Neuron (in vitro differentiated cells): ENCODE results near the gene LRP6.
"Not testable (repeated sequence)": the region's sequence is repeated elsewhere in the genome, so short reads cannot be mapped to it uniquely, and the experiment has no call there.

Source experiments
- H2AFZ ChIP-seq: one replicate; pipeline ENCODE4 v1.6.1; 2013; ENCODE audit warnings: low read depth, mild to moderate bottlenecking, inconsistent platforms, low read length, moderate library complexity
- H3K27me3 ChIP-seq: one replicate; pipeline ENCODE4 v1.6.1; 2013; ENCODE audit warnings: low read length; ENCODE audit not compliant: insufficient read depth
- H3K36me3 ChIP-seq: one replicate; pipeline ENCODE4 v1.6.1; 2013; ENCODE audit warnings: low read length; ENCODE audit not compliant: insufficient read depth
- H3K4me1 ChIP-seq: one replicate; pipeline ENCODE4 v1.6.1; 2013; ENCODE audit warnings: low read length; ENCODE audit not compliant: insufficient read depth
- H3K4me3 ChIP-seq: 2 replicates; pipeline ENCODE4 v1.5.1; 2013; ENCODE audit warnings: mild to moderate bottlenecking, low read length, moderate library complexity
- H3K9me3 ChIP-seq: one replicate; pipeline ENCODE4 v1.6.1; 2013; ENCODE audit warnings: low read length

LRP6 gene

DNA sequence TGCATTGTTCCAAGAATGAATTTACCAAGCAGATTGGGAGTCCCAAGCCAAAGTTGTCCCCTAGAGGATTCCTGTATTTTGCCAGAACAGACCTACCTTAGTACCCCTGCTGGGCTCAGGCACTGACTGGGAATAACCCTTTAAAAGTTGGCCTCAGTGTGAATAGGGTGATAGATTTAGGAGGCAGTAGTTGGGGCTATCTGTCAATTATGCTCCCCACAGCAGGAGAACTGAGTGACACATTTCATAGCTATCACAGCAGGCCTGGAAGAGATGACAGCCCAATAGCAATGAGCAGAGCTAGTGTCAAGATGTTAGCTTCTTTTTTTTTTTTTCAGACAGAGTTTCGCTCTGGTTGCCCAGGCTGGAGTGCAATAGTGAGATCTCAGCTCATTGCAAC lies 14.3 kb upstream of the LRP6 start:
- Histone ChIP-seq H3K9me3 (peaks cover 2% of the 10 kb centered on the region), H3K4me3 (no peak overlapping the region), H3K4me1 (peaks cover 23% of the 10 kb centered on the region), H2AFZ (no peak overlapping the region), H3K36me3 (no peaks in the 10 kb centered on the region), H3K27me3 (no peaks in the 10 kb centered on the region)

DNA sequence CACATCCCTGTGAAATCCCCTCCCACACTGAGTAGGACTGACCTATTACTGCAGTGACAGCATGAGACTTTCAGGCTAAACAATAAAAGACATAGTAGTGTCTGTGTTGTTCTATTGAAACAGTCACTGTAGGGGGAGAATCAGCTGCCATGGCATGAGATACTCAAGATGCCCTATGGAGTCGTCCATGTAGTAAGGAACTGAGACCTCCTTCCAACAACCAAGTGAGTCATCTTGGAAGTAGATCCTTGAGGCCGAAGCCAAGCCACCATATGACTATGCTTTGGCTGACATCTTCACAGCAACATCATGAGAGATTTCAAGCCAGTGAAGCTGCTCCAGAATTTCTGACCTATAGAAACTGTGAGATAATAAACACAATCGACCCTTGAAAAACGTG lies 12.1 kb upstream of the LRP6 start:
- Histone ChIP-seq H3K36me3 (no peaks in the 10 kb centered on the region), H3K4me3 (no peak overlapping the region), H3K4me1 (peaks cover 21% of the 10 kb centered on the region), H3K9me3 (peaks cover 5% of the 10 kb centered on the region), H3K27me3 (no peaks in the 10 kb centered on the region), H2AFZ (no peak overlapping the region)

DNA sequence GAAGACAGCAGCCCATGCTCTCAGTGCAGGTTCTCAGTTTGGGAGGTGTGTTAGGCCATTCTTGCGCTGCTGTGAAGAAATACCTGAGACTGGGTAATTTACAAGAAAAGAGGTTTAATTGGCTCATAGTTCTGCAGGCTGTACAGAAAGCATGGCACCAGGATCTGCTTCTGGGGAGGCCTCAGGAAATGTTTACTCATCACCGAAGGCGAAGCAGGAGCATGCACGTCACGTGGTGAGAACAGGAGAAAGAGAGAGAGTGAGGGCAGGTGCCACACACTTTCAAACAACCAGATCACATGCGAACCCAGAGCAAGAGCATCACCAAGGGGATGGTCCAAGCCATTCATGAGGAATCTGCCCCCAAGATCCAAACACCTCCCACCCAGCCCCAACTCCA lies 9.0 kb upstream of the LRP6 start:
- Histone ChIP-seq H2AFZ (no peak overlapping the region), H3K9me3 (peaks cover 5% of the 10 kb centered on the region), H3K4me1 (peaks cover under 1% of the 10 kb centered on the region), H3K27me3 (no peaks in the 10 kb centered on the region), H3K36me3 (no peaks in the 10 kb centered on the region), H3K4me3 (no peak overlapping the region)

DNA sequence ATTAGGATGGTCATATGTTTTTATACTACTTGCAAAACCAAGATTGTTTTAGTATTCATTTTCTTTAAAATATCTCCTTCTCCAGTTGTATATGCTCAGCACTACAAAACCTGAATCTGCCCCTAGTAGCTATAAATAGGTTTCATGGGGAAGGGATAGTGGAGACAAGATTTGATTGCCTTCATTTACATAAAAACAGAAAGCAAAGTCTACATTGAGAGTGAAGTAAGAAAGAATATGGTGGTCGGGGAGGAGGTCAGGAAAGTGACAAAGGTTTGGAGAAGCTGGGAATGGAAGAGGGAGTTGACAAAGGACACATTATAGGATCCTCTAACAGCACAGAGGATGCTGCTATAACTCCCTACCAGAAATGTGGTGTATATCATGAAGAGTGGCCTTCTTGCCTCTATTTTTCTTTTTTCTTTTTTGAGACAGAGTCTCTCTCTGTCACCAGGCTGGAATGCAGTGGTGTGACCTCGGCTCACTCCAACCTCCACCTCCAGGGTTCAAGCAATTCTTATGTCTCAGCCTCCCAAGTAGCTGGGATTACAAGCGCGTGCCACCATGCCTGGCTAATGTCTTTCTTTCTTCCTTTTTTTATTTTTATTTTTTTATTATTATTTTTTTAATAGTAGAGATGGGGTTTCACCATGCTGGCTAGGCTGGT lies 6.6 kb upstream of the LRP6 start:
- Histone ChIP-seq H3K9me3 (peaks cover 3% of the 10 kb centered on the region), H3K27me3 (no peaks in the 10 kb centered on the region), H2AFZ (no peak overlapping the region), H3K36me3 (no peaks in the 10 kb centered on the region), H3K4me1 (no peaks in the 10 kb centered on the region), H3K4me3 (no peak overlapping the region)

DNA sequence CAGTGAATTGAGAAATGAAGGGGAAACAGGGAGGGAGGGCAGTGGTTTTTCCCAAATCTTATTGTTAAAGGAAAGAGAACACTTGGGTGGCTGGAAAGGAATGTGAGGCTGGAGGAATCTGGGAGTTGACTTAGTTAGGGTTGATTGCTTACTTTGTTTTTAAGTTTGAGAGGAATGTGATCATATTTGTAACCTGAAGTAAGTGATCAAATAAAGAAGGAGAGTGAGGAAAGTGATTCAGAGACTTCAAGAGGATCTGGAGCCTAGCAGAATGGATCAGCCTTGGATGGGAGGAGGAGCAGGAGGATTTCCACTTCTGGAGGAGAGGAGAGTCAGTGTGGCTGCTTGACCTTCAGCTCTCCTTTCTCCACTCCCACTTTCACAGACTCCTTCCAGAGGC lies 6.0 kb upstream of the LRP6 start:
- Histone ChIP-seq H3K4me3 (no peak overlapping the region), H3K9me3 (peaks cover 3% of the 10 kb centered on the region), H3K27me3 (no peaks in the 10 kb centered on the region), H3K36me3 (no peaks in the 10 kb centered on the region), H2AFZ (no peak overlapping the region), H3K4me1 (peaks cover under 1% of the 10 kb centered on the region)

DNA sequence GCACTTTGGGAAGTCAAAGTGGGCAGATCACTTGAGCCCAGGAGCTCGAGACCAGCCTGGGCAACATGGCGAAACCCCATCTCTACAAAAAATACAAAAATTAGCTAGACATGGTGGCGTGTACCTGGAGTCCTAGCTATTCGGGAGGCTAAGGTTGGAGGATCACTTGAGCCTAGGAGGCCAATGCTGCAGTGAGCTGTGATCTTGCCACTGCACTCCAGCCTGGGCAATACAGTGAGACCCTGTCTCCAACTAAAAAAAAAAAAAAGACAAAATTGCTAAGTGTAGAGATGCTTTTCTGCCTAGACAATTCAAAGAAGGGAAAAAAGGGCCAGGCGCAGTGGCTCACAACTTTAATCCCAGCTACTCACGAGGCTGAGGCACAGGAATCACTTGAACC lies 3.4 kb upstream of the LRP6 start:
- Histone ChIP-seq H2AFZ (no peak overlapping the region), H3K9me3 (no peaks in the 10 kb centered on the region), H3K36me3 (no peaks in the 10 kb centered on the region), H3K4me1 (peaks cover 5% of the 10 kb centered on the region), H3K4me3 (no peak overlapping the region), H3K27me3 (no peaks in the 10 kb centered on the region)

DNA sequence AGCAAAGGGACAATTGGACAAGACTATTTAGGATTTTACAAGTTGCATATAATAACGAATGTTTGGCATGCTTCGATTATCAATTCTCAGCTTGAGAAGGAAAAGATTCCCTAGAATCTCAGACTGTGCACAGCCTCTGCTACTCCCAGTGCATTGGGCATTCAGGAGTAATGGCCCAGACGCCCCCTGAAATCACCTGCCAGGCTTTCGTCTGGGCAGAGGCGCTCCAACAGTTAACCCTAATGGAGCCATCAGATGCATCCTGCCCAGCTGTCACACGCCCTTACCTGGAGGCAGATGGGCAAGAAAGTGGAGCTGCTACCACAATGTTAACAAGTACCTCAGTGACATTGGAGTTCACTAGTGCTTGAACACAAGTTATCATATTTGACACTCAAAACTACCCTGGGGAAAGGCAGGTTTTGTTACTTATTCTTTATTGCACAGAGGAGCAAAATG lies 927 bp upstream of the LRP6 start:
- H3K9me3 ChIP-seq: no peaks in the 10 kb centered on the region
- peak overlapping the region; percentile 78 for H2AFZ ChIP-seq
- no peaks in the 10 kb centered on the region for H3K36me3 ChIP-seq
- H3K4me3 ChIP-seq: peak overlapping the region; percentile 63
- H3K4me1 ChIP-seq: peaks cover 19% of the 10 kb centered on the region
- H3K27me3 ChIP-seq: no peaks in the 10 kb centered on the region

DNA sequence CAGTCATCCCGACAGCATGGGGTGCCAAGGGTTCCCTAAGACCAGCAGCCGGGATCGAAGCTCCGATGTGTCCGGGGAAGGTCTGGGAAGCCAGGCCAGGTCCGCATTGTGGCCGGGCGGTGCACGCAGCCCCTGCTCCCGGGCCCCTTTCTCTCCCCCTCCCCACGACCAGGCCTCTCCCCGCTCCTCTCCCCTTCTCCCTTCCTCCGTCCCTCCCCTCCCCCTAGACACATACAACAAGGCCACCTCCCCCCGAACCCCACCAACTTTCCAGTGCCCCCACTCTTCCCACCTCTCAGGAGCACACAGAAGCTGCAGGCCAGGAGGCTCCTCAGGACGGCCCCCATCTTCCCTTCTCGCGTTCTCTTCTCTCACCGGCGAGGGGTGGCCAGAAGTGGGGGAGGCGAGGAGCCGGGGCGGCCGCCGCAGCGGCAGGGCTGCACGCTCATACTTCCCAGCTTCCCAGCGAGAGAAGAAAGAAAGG lies 413 bp downstream of the LRP6 start:
- Histone ChIP-seq H2AFZ (peak overlapping the region; percentile 78), H3K9me3 (peaks cover 3% of the 10 kb centered on the region), H3K4me1 (peaks cover 19% of the 10 kb centered on the region), H3K4me3 (peak overlapping the region; percentile 63), H3K36me3 (no peaks in the 10 kb centered on the region), H3K27me3 (no peaks in the 10 kb centered on the region)

DNA sequence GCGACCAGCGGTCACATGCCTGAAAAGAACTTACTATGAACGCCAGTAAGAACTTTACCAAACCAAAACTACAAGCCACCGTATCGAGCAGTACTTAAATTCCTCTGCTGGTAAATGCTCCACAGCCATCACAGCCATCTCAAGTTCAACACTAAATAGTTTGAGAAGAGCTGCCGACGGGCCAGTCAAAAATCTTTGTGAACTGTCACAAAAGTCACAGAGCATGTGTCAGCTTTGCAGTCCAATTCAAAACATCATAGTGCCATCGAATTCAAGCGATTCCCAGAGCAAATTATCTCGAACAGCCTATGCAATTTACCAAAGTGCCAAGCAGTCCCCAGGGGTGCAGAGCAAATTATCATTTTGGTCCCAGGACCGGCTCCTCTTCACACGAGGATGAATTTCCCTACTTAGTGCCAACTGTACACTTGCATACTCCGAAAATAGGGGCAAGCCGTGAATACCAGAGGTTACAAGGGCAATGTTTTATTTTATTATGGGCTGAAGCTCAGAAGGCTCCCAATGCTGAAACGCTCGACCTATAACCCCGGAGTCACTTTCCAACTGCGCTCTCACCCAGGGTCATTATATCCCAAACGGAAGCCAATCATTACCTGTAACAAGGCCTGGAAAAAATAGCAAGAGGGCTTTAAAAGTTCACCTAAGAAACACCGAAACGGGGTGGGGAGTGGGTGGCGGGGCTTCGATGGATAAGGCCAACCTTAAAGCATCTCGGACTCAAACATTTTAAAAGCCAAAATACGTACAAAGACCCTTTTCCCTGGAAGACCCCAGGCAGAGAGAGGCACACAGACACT lies 1.1 kb downstream of the LRP6 start:
- peaks cover 3% of the 10 kb centered on the region for H3K9me3 ChIP-seq
- peak overlapping the region; percentile 78 for H2AFZ ChIP-seq
- peaks cover 19% of the 10 kb centered on the region for H3K4me1 ChIP-seq
- no peaks in the 10 kb centered on the region for H3K36me3 ChIP-seq
- H3K4me3 ChIP-seq: peak overlapping the region; percentile 63
- no peaks in the 10 kb centered on the region for H3K27me3 ChIP-seq

DNA sequence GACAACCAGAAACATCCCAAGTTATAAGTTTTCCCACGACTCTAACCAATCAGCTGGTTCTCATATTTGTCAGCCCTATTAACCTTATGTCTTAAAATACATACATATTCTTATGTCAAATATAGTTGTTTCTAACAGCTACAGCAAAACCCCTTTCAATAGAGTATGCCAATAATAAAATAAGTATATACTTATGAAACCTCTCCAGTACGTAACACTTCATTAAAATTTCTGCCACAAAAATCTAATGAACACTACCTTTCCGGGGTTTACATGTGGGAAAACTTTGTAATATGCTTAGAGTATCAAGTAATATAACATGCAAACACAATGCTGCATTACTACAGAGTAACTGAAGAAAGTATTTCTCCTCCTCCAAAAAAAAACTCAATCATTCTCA lies 1.8 kb downstream of the LRP6 start:
- no peaks in the 10 kb centered on the region for H3K27me3 ChIP-seq
- H2AFZ ChIP-seq: no peak overlapping the region
- peaks cover 19% of the 10 kb centered on the region for H3K4me1 ChIP-seq
- peaks cover 3% of the 10 kb centered on the region for H3K9me3 ChIP-seq
- peak overlapping the region; percentile 63 for H3K4me3 ChIP-seq
- H3K36me3 ChIP-seq: no peaks in the 10 kb centered on the region

DNA sequence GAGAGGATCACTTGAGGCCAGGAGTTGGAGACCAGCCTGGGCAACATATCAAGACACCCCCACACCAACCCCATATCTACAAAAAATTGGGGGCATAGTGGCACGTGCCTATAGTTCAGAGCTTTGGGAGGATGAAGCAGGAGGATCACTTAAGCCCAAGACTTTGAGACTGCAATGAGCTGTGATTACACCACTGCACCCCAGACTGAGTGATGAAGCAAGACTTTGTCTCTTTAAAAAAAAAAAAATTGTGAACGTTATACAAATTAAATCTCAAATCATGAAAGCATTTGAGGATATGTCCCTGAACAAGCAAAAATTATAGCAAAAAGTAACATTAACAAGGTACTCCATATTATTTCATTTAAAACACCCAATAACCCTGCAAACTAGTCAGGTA lies 2.9 kb downstream of the LRP6 start:
- peak overlapping the region; percentile 63 for H3K4me3 ChIP-seq

DNA sequence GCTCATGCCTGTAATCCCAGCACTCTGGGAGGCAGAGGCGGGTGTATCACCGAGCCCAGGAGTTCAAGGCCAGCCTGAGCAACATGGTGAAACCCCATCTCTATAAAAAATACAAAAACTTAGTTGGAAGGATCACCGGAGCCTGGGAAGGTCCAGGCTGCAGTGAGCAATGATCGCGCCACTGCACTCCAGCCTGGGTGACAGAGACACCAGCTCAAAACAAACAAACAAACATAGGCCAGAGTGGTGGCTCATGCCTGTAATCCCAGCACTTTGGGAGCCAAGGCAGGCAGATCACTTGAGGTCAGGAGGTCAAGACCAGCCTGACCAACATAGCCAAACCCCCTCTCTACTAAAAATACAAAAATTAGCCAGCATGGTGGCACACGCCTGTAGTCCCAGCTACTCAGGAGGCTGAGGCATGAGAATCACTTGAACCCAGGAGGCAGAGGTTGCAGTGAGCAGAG lies 10.5 kb downstream of the LRP6 start:
- H3K27me3 ChIP-seq, H2AFZ ChIP-seq, H3K4me3 ChIP-seq, H3K9me3 ChIP-seq, H3K4me1 ChIP-seq, H3K36me3 ChIP-seq: not testable (repeated sequence)

More for the DNA sequence above, 2.9 kb downstream of the LRP6 start:
- Histone ChIP-seq H3K9me3 (peaks cover 3% of the 10 kb centered on the region), H3K4me1 (peaks cover 19% of the 10 kb centered on the region), H3K27me3 (no peaks in the 10 kb centered on the region), H3K36me3 (no peaks in the 10 kb centered on the region), H2AFZ (no peak overlapping the region)

DNA sequence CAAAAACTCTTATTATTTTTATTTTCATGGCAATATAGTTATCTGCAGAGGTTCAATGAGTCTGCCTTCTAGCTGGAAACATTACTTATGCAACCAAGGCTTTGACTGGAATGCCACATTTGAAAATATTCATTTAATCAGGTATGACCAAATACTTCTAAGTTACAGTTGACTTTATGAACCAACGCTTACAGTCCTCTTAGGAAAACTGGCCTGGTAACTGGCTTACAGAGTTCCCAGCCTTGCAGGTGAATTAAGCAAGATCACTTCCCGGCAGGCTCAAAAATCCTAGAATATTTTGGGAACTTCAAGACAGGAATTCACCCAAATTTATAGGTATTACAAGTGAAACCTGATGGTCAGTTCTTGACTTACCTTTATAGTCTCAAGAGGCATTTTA lies 12.3 kb downstream of the LRP6 start:
- H3K36me3 ChIP-seq: peaks cover 9% of the 10 kb centered on the region
- no peaks in the 10 kb centered on the region for H3K27me3 ChIP-seq
- H3K9me3 ChIP-seq: no peaks in the 10 kb centered on the region
- no peak overlapping the region for H3K4me3 ChIP-seq
- H2AFZ ChIP-seq: no peak overlapping the region
- no peaks in the 10 kb centered on the region for H3K4me1 ChIP-seq
